ENCODE data around the gene ATAD1.
"Not testable (repeated sequence)": the region's sequence is repeated elsewhere in the genome, so short reads cannot be mapped to it uniquely, and the experiment has no call there.

ATAD1 gene

DNA sequence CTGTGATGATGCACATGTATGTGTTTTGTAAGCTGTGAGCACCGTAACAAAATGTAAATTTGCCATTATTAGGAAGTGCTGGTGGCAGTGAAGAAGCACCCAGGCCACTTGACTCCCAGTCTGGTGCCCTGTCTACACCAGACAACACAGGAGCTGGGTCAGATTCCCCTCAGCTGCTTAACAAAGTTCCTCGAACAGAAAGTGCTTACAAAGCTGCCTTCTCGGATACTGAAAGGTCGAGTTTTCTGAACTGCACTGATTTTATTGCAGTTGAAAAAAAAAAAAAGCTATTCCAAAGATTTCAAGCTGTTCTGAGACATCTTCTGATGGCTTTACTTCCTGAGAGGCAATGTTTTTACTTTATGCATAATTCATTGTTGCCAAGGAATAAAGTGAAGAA lies 71.1 kb downstream of the ATAD1 start:
- H3K27ac ChIP-seq, result no peak overlapping the region
- CTCF ChIA-PET, result interaction anchor here (0.6 kb wide), 1 partner anchor 34 kb away, joined by 3 read pairs; no protein-coding TSS in a partner anchor
- TF ChIP-seq, protein P1, sequence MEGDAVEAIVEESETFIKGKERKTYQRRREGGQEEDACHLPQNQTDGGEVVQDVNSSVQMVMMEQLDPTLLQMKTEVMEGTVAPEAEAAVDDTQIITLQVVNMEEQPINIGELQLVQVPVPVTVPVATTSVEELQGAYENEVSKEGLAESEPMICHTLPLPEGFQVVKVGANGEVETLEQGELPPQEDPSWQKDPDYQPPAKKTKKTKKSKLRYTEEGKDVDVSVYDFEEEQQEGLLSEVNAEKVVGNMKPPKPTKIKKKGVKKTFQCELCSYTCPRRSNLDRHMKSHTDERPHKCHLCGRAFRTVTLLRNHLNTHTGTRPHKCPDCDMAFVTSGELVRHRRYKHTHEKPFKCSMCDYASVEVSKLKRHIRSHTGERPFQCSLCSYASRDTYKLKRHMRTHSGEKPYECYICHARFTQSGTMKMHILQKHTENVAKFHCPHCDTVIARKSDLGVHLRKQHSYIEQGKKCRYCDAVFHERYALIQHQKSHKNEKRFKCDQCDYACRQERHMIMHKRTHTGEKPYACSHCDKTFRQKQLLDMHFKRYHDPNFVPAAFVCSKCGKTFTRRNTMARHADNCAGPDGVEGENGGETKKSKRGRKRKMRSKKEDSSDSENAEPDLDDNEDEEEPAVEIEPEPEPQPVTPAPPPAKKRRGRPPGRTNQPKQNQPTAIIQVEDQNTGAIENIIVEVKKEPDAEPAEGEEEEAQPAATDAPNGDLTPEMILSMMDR (conservative IDR thresholded peaks at IDR 0.05; ENCODE audit: low read depth), result no peak
- POLR2A ChIA-PET (ENCODE audit: low non-redundant PET), result no interaction called here
- DNase-seq (ENCODE audit: low spot score), result no peak

DNA sequence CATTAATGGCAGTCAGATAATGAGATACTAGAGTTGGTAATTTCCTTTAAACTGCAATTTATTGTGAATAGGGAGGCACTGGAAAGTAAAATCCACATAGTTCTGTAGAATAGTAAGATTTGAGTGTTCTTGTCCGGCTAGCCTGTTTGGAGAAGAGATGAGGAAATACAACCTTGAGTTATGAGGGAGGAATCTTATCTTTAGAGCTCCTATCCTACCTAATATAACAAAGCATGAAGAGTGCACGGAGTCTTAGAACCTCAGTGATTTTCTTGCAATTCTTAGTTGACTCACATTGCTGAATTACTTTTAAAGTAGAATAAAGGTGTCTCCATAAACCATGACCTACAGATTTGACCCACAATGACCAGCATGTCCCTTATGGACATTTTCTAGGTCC lies 73.4 kb downstream of the ATAD1 start:
- no peak for DNase-seq (ENCODE audit: low spot score)
- H3K27ac ChIP-seq, result no peak overlapping the region
- CTCF ChIA-PET, result no interaction called here
- POLR2A ChIA-PET (ENCODE audit: low non-redundant PET), result no interaction called here
- TF ChIP-seq, protein P1 (conservative IDR thresholded peaks at IDR 0.05; ENCODE audit: low read depth), result no peak

DNA sequence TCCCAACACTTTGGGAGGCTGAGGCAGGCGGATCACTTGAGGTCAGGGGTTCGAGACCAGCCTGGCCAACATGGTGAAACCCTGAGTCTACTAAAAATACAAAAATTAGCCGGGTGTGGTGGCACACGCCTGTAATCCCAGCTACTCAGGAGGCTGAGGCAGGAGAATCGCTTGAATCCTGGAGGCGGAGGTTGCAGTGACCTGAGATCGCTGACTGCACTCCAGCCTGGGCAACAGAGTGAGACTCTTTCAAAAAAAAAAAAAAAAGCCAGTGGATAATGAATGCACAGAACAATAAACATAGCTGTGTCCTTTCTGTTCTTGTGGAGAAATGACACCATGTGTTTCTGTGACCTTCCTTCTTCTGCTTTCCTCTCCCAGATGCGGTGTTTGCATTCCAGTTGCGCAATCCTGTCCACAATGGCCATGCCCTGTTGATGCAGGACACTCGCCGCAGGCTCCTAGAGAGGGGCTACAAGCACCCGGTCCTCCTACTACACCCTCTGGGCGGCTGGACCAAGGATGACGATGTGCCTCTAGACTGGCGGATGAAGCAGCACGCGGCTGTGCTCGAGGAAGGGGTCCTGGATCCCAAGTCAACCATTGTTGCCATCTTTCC lies 74.9 kb downstream of the ATAD1 start:
- DNase-seq (ENCODE audit: low spot score); H3K27ac ChIP-seq; CTCF ChIA-PET; POLR2A ChIA-PET (ENCODE audit: low non-redundant PET): not testable (repeated sequence)

DNA sequence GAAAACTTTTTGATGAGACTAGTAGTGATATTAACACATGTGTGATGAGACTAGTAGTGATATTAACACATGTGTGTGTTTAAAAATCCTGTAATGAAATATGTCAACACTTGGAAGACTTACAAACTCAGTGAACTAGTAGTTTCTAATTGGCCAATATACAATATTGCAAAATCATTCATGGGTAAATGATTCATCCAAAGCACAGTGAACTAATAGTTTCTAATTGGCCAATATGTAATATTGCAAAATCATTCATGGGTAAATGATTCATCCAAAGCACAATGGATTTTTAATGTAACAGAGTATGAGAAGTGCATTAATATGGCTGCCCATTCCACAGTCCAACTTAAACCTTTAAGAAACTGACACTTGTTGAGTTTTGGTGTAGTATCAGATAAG lies 77.8 kb downstream of the ATAD1 start:
- TF ChIP-seq, protein P1 (conservative IDR thresholded peaks at IDR 0.05; ENCODE audit: low read depth), result no peak
- ChIA-PET CTCF (interaction anchor here (0.6 kb wide), 2 partner anchors 116 to 997 kb away, joined by 3 to 5 read pairs; no protein-coding TSS in a partner anchor), POLR2A (ENCODE audit: low non-redundant PET) (no interaction called here)
- peak; percentile 78 for DNase-seq (ENCODE audit: low spot score)
- H3K27ac ChIP-seq, result no peak overlapping the region

DNA sequence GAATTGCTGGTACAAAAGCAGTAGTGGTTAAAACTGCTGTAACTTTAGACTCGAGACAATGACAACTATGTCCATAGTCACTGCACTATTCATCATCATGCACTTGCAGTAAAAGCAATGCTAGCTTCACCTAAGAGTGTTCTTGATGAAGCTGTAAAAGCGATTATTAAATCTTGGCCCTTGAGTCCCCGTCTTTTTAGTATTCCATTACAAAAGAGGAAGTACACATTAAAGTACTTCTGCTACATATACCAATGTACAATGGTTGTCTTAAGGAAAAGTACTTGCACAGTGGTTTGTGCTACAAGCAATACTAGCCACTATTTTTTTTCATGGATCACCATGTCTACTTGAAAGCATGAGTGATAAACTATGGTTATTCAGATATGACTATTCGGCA lies 78.3 kb downstream of the ATAD1 start:
- CTCF ChIA-PET, result interaction anchor here (0.6 kb wide), 1 partner anchor 115 kb away, joined by 3 read pairs; no protein-coding TSS in a partner anchor
- DNase-seq (ENCODE audit: low spot score), result no peak
- TF ChIP-seq, protein P1 (conservative IDR thresholded peaks at IDR 0.05; ENCODE audit: low read depth), result no peak
- POLR2A ChIA-PET (ENCODE audit: low non-redundant PET), result no interaction called here
- no peak overlapping the region for H3K27ac ChIP-seq

DNA sequence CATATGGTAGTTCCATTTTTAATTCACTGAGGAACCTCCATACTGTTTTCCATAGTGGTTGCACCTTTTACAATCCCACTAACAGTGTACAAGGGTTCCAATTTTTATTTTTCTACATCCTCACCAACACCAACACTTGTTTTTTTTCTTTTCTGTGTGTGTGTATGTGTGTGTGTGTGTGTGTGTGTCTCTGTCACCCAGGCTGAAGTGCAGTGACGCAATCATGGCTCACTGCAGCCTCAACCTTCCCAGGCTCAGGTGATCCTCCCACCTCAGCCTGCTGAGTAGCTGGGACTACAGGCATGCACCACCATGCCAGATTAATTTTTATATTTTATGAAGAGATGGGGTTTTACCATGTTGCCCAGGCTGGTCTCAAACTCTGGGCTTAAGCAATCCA lies 79.8 kb downstream of the ATAD1 start:
- POLR2A ChIA-PET (ENCODE audit: low non-redundant PET); H3K27ac ChIP-seq; DNase-seq (ENCODE audit: low spot score): not testable (repeated sequence)
- CTCF ChIA-PET, result interaction anchor here (1.0 kb wide), 1 partner anchor 81 kb away, joined by 3 read pairs; no protein-coding TSS in a partner anchor

DNA sequence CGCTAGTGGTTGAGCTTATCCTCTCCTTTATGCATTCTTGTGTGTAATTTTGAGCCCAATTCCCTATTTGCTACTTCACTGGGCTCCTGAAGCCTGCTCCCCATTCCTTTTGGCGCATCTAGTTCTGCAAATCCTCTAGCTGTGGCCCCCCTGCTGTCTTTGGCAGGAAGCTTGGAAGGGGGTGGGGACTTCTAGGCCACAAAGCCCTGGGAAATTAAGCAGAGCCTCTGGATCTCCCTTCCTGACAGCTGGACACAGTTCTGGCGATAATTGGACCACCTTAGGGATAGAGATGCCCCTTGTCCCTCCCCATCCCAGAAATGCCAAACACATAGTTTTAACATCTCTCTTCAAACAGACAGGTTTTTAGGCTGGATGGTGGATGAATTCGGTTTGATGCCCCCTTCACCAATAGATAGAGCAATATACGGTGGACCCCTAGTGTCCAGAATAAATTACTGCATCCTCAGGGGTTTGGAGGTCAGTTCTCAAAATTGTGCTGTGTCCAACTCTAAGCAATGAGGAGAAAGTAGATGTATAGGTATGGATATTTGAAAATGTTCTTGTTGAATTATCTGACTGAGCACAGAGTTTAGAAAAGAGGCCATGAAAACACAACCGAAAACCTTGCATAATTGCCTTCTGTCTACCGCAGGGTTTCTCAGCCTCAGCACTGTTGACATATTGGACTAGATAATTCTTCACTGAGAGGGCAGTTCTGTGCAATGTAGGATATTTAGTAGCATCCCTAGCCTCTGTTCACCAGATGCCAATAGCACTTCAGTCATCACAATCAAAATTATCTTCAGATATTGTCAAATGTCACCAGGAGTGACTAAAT lies 82.8 kb downstream of the ATAD1 start:
- POLR2A ChIA-PET (ENCODE audit: low non-redundant PET), result no interaction called here
- no peak overlapping the region for H3K27ac ChIP-seq
- CTCF ChIA-PET, result interaction anchor here (0.6 to 2.7 kb wide), 11 partner anchors 10 to 822 kb away, joined by 3 to 13 read pairs (median 4); no protein-coding TSS in a partner anchor
- TF ChIP-seq, protein P1 (conservative IDR thresholded peaks at IDR 0.05; ENCODE audit: low read depth), result peak; percentile 81
- DNase-seq (ENCODE audit: low spot score), result peak; percentile 61
